Measurements from ENCODE around the gene PDIA6. TPM values are rescaled to one million over a fixed set of nuclear protein-coding genes. Genes with fewer than 3 reads are reported as not detected.

Gene PDIA6
- total RNA-seq, 4 donors from 2014 or later: 81.6 to 131 (median 107) TPM

DNA sequence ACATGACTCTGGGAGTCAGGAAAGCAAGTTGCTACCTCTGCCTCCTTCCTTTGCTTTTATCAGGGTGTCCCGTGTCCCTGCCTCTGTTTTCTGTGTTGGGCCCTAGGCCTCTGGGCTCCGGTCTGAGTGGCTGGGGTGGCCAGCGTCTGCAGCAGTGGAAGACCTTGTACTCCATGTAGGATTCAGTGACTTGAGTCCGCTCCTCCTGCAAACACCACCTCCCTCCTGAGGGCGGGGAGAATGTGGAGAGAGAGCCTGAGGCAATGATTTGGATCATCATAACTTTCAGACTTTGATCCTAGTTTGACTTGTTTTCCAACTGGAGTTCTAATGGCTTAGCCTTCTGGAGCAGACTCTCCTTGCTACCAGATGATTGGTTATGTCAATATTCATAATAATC lies 60.3 kb downstream of the PDIA6 start:
- Histone ChIP-seq H3K4me1 (no peaks in the 10 kb centered on the region), H3K4me3 (no peak overlapping the region), H3K27me3 (peaks cover 0 to 32% (median 0%) of the 10 kb centered on the region in 4 donors), H3K27ac (no peak overlapping the region), H3K36me3 (no peaks in the 10 kb centered on the region), H3K9me3 (no peaks in the 10 kb centered on the region)
- no peak for DNase-seq
- intact Hi-C loops (cut with DNase I): no loop called here
- no peak for TF ChIP-seq CTCF (IDR thresholded peaks at IDR 0.05)
- WGBS, 2 donors: 77 to 87% methylated on average over 5 of the region's 5 CpGs

DNA sequence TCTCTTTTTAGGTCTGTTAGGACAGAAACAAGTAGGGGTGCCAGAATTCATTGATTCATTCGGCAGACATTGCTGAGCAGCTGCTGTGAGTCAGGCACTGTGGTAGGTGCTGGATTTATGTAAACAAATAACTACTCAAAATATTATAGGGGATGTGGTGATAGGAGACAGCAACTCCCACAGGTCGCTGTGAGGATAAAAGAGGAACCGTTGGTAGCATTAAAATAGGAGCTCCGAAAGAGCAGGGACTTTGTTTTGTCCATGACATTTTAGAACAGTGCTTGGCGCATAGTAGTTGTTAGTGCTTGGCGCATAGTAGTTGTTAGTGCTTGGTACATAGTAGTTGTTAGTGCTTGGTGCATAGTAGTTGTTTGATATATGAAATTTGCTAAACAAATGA lies 62.0 kb downstream of the PDIA6 start:
- Histone ChIP-seq H3K27me3 (peaks cover 0 to 29% (median 0%) of the 10 kb centered on the region in 4 donors), H3K4me3 (no peak overlapping the region), H3K4me1 (no peaks in the 10 kb centered on the region), H3K9me3 (no peaks in the 10 kb centered on the region), H3K27ac (no peak overlapping the region), H3K36me3 (no peaks in the 10 kb centered on the region)
- TF ChIP-seq CTCF (IDR thresholded peaks at IDR 0.05): no peak
- intact Hi-C loops (cut with DNase I): no loop called here
- DNase-seq: no peak
- 69 to 78% methylated on average over 6 of the region's 6 CpGs for WGBS, 2 donors

- Histone ChIP-seq H3K36me3 (no peaks in the 10 kb centered on the region), H3K27ac (no peak overlapping the region), H3K4me3 (no peak overlapping the region), H3K27me3 (peaks cover 0 to 9% (median 0%) of the 10 kb centered on the region in 4 donors), H3K9me3 (no peaks in the 10 kb centered on the region), H3K4me1 (no peaks in the 10 kb centered on the region)
- WGBS, 2 donors: 18 to 79% methylated on average over 2 to 11 of the region's 11 CpGs
- intact Hi-C loops (cut with DNase I): no loop called here
- no peak for DNase-seq
- TF ChIP-seq POLR2A (IDR thresholded peaks at IDR 0.05) (no peak), CTCF (IDR thresholded peaks at IDR 0.05) (no peak)
These were observed 69.9 kb downstream of the PDIA6 start for GRCh38 chr2:10742666-10743065.

- WGBS, 2 donors: 0 to 38% methylated on average over 1 to 2 of the region's 2 CpGs
- Histone ChIP-seq H3K4me1 (no peaks in the 10 kb centered on the region), H3K9me3 (no peaks in the 10 kb centered on the region), H3K27me3 (peaks cover 0 to 9% (median 0%) of the 10 kb centered on the region in 4 donors), H3K4me3 (no peak overlapping the region), H3K36me3 (no peaks in the 10 kb centered on the region), H3K27ac (no peak overlapping the region)
- TF ChIP-seq POLR2A (IDR thresholded peaks at IDR 0.05): no peak
- no peak for TF ChIP-seq CTCF (IDR thresholded peaks at IDR 0.05)
- DNase-seq: no peak
- intact Hi-C loops (cut with DNase I): no loop called here
These were observed 71.4 kb downstream of the PDIA6 start for GRCh38 chr2:10741139-10741538.

DNA sequence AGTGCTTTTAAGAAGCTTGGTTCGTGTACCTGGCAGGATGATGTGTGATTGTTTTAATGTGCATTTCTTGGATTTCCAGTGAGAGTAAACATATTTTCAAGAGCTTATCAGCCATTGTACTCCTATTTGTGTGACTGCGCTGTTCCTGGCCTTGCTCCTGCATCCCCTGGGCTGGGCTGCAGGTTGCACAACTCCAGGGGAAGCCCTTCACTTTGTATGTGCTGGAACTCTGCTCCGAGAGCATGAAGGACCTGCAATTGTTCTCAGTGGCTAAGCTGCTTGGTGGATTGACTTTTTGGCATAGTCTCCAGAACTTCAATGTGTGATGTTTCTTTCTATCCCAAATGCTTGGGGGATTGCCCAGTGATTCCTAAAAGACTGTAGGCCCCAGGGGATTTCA lies 72.4 kb downstream of the PDIA6 start:
- H3K9me3 ChIP-seq: no peaks in the 10 kb centered on the region
- 48 to 77% methylated on average over 3 of the region's 3 CpGs for WGBS, 2 donors
- no peak for TF ChIP-seq CTCF (IDR thresholded peaks at IDR 0.05)
- no peak for TF ChIP-seq POLR2A (IDR thresholded peaks at IDR 0.05)
- peaks cover 0 to 15% (median 0%) of the 10 kb centered on the region in 4 donors for H3K27me3 ChIP-seq
- DNase-seq: no peak
- intact Hi-C loops (cut with DNase I): no loop called here
- H3K4me3 ChIP-seq: no peak overlapping the region
- no peaks in the 10 kb centered on the region for H3K4me1 ChIP-seq
- no peaks in the 10 kb centered on the region for H3K36me3 ChIP-seq
- H3K27ac ChIP-seq: no peak overlapping the region
